Measurements from ENCODE around the gene UNK.
"Not testable (repeated sequence)": the region's sequence is repeated elsewhere in the genome, so short reads cannot be mapped to it uniquely, and the experiment has no call there.

UNK gene

GRCh38 chr17:75839942-75840798 lies 55.6 kb downstream of the UNK start:
- DNase-seq: no peak

- no peak for DNase-seq
Observed at GRCh38 chr17:75840799-75841164, 56.2 kb downstream of the UNK start.

GRCh38 chr17:75842411-75842810 lies 57.8 kb downstream of the UNK start:
- no peak for DNase-seq

- peak; percentile 54 for DNase-seq
Observed at GRCh38 chr17:75842963-75843576, 58.5 kb downstream of the UNK start.

GRCh38 chr17:75843577-75844529 lies 59.2 kb downstream of the UNK start, which contains the start of gene UNC13D:
Gene UNC13D (minus strand): TSS chr17:75844404. CDS start chr17:75844337, 67 bp downstream.
- peak; percentile 78 for DNase-seq

GRCh38 chr17:75844530-75845057 lies 60.0 kb downstream of the UNK start:
- DNase-seq: peak; percentile 43

- DNase-seq: peak; percentile 69
Observed at GRCh38 chr17:75845058-75845711, 60.6 kb downstream of the UNK start.

- DNase-seq: no peak
Observed at GRCh38 chr17:75845933-75846691, 61.5 kb downstream of the UNK start.

GRCh38 chr17:75846692-75847613 lies 62.3 kb downstream of the UNK start:
- no peak for DNase-seq

- DNase-seq: no peak
Observed at GRCh38 chr17:75847614-75848522, 63.3 kb downstream of the UNK start.

GRCh38 chr17:75848523-75849278 lies 64.1 kb downstream of the UNK start:
- DNase-seq: peak; percentile 89

- DNase-seq: no peak
Observed at GRCh38 chr17:75849279-75849646, 64.7 kb downstream of the UNK start.

GRCh38 chr17:75849724-75850123 lies 65.1 kb downstream of the UNK start:
- DNase-seq: no peak

- no peak for DNase-seq
Observed at GRCh38 chr17:75850928-75851692, 66.5 kb downstream of the UNK start.

GRCh38 chr17:75851693-75851991 lies 67.0 kb downstream of the UNK start:
- not testable (repeated sequence) for DNase-seq

GRCh38 chr17:75853433-75853832 lies 68.8 kb downstream of the UNK start:
- DNase-seq: no peak

- no peak for DNase-seq
Observed at GRCh38 chr17:75854101-75854748, 69.6 kb downstream of the UNK start.
